Mucosa of descending colon (tissue), 3 donors: ENCODE results near the gene LMO1. TPM values are rescaled to one million over a fixed set of nuclear protein-coding genes. Genes with fewer than 3 reads are reported as not detected.
A peak's percentile ranks its signal among the peaks of the same experiment; 100 is the strongest.

Experiments
- ATAC-seq: fragments of 200-7000 bp; cut with Tn5 transposase; one replicate; pipeline ENCODE4 v1.9.1; 2020; ENCODE audit warnings: mild to moderate bottlenecking, moderate library complexity
- DNase-seq, 3 donors: peaks; one replicate each; pipeline ENCODE4 v3.0.0-alpha.2; 2020
- H3K36me3 ChIP-seq: fragments of 200-600 bp; one replicate; pipeline ENCODE4 v1.8.0; 2021; ENCODE audit warnings: low read depth, mild to moderate bottlenecking
- H3K4me1 ChIP-seq: fragments of 200-600 bp; one replicate; pipeline ENCODE4 v1.8.0; 2021; ENCODE audit warnings: low read depth, mild to moderate bottlenecking
- H3K4me3 ChIP-seq: fragments of 200-600 bp; one replicate; pipeline ENCODE4 v1.8.0; 2021; ENCODE audit warnings: mild to moderate bottlenecking
- H3K9me3 ChIP-seq: fragments of 200-600 bp; one replicate; pipeline ENCODE4 v1.8.0; 2021; ENCODE audit warnings: mild to moderate bottlenecking
- intact Hi-C, 2 donors: fragments of 100-400 bp; cut with DNase I in 1 of 2; cut with micrococcal nuclease in 1 of 2; formaldehyde crosslinking; loops; one replicate each; pipeline versions ENCODE4 v1.11.0 to v1.11.1; 2022; cut with DNase I, micrococcal nuclease
- total RNA-seq, 3 donors: library from RNA; stranded (reverse); fragmentation: NEBNext Ultra II Directional in 2 of 3; extraction: Animal tissue kit (Norgen Biotek cat#: 25700) in 2 of 3; gene quantifications; one replicate each; pipeline versions ENCODE4 v1.2.1 to v1.2.4, GENCODE V29; 2021 to 2023
- TF ChIP-seq, protein P1 (sequence below): fragments of 200-600 bp; IDR thresholded peaks from one replicate; pipeline ENCODE4 v1.8.0; 2022; ENCODE audit warnings: antibody characterized with exemption, mild to moderate bottlenecking
- donor health status: DM: no; HTN: no; CAD: no; lungs with moderate emphysema.
- donor health status: DM: no; HTN: no; CAD: no.
- donor health status: DM: no; HTN: yes; CAD: no.

LMO1 gene
- total RNA-seq, 3 donors from 2014 or later: 0.70 TPM; not detected in 2

- H3K4me1 ChIP-seq: no peaks in the 10 kb centered on the region
- H3K9me3 ChIP-seq: no peaks in the 10 kb centered on the region
- TF ChIP-seq, protein P1, sequence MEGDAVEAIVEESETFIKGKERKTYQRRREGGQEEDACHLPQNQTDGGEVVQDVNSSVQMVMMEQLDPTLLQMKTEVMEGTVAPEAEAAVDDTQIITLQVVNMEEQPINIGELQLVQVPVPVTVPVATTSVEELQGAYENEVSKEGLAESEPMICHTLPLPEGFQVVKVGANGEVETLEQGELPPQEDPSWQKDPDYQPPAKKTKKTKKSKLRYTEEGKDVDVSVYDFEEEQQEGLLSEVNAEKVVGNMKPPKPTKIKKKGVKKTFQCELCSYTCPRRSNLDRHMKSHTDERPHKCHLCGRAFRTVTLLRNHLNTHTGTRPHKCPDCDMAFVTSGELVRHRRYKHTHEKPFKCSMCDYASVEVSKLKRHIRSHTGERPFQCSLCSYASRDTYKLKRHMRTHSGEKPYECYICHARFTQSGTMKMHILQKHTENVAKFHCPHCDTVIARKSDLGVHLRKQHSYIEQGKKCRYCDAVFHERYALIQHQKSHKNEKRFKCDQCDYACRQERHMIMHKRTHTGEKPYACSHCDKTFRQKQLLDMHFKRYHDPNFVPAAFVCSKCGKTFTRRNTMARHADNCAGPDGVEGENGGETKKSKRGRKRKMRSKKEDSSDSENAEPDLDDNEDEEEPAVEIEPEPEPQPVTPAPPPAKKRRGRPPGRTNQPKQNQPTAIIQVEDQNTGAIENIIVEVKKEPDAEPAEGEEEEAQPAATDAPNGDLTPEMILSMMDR: no peak
- H3K36me3 ChIP-seq: no peaks in the 10 kb centered on the region
- intact Hi-C loops: no loop called here
- H3K4me3 ChIP-seq: no peak overlapping the region
- DNase-seq (peak in 1 of 3 donors; percentile 5), ATAC-seq (no peak)
These were observed 14.2 kb downstream of the LMO1 start for GRCh38 chr11:8249482-8249881.

DNA sequence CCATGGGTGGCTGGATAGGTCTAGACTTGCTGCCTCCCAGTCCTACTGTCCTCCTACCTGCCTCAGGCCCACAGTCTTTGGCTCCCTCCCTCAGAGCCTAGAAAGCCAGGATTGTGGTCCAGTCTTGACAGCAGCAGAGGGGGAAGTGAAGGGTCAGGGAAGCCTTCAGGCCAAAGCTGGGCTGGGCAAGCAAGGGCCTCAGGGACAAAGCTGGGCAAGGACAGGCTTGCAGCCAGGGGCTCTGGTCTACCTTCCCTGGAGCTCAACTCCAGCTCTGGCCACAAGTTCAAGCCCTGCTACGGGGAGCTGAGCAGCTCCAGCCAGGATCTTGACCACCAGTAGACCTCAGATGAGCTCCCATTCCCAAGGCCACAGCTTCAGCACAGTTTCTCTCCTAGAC is 14.9 kb downstream of the LMO1 start:
- no peaks in the 10 kb centered on the region for H3K36me3 ChIP-seq
- H3K4me1 ChIP-seq: no peaks in the 10 kb centered on the region
- TF ChIP-seq, protein P1: no peak
- DNase-seq (no peak), ATAC-seq (no peak)
- H3K9me3 ChIP-seq: no peaks in the 10 kb centered on the region
- no peak overlapping the region for H3K4me3 ChIP-seq
- intact Hi-C loops: no loop called here

- H3K4me3 ChIP-seq: no peak overlapping the region
- H3K4me1 ChIP-seq: no peaks in the 10 kb centered on the region
- TF ChIP-seq, protein P1: peak; percentile 19
- intact Hi-C loops: no loop called here
- H3K9me3 ChIP-seq: no peaks in the 10 kb centered on the region
- no peaks in the 10 kb centered on the region for H3K36me3 ChIP-seq
- ATAC-seq (peak; percentile 37), DNase-seq (peak in 2 of 3 donors; percentile 29 to 40)
These were observed 16.4 kb downstream of the LMO1 start for GRCh38 chr11:8247312-8247711.

GRCh38 chr11:8243458-8243857 is 20.2 kb downstream of the LMO1 start:
- Histone ChIP-seq H3K36me3 (no peaks in the 10 kb centered on the region), H3K9me3 (no peaks in the 10 kb centered on the region), H3K4me3 (no peak overlapping the region), H3K4me1 (no peaks in the 10 kb centered on the region)
- TF ChIP-seq, protein P1: no peak
- intact Hi-C loops: no loop called here
- ATAC-seq: no peak
- DNase-seq: peak in 1 of 3 donors; percentile 4

GRCh38 chr11:8242499-8243280 is 21.0 kb downstream of the LMO1 start:
- TF ChIP-seq, protein P1: no peak
- ATAC-seq: no peak
- H3K4me1 ChIP-seq: no peaks in the 10 kb centered on the region
- peak in 1 of 3 donors; percentile 6 for DNase-seq
- H3K4me3 ChIP-seq: no peak overlapping the region
- H3K9me3 ChIP-seq: no peaks in the 10 kb centered on the region
- H3K36me3 ChIP-seq: no peaks in the 10 kb centered on the region
- intact Hi-C loops: no loop called here
